OCI-LY7 (cell line): ENCODE measurements around the gene USP11. TPM values are rescaled to one million over a fixed set of nuclear protein-coding genes. Genes with fewer than 3 reads are reported as not detected.

Experiments used
- BruUV-seq: library from RNA; stranded (reverse); fragments of 400-500 nt; replicated peaks from 2 replicates; lab custom pipeline; 2021; lab: Mats Ljungman, UMichigan
- CTCF ChIA-PET: fragments of 300-600 bp; sonication (Branson Sonifier 250); formaldehyde crosslinking; loops from one replicate; lab custom pipeline; 2022; ENCODE audit warnings: antibody characterized with exemption; ENCODE audit not compliant: unreplicated experiment; lab: Charles Lee
- POLR2A ChIA-PET: fragments of 300-600 bp; sonication (Branson Sonifier 250); formaldehyde crosslinking; loops from one replicate; lab custom pipeline; 2022; ENCODE audit warnings: antibody characterized with exemption; lab: Charles Lee
- DNase-seq: peaks from one replicate; pipeline ENCODE4 v3.0.0-alpha.2; 2015; ENCODE audit warnings: low spot score
- H2AFZ ChIP-seq: fragments of 200-600 bp; sonication (generic), shearing (Covaris generic); 2 replicates; pipeline ENCODE4 v1.6.1; 2014; ENCODE audit warnings: mild to moderate bottlenecking, antibody characterized with exemption, low read length, moderate library complexity
- H3K27ac ChIP-seq: fragments of 200-600 bp; sonication (generic); 2 replicates; pipeline ENCODE4 v1.5.1; 2014; ENCODE audit warnings: mixed run types, low read depth, mild to moderate bottlenecking, moderate library complexity, low read length, inconsistent platforms; ENCODE audit not compliant: poor library complexity, severe bottlenecking
- H3K36me3 ChIP-seq: fragments of 200-600 bp; sonication (generic); 2 replicates; pipeline ENCODE4 v1.6.1; 2014; ENCODE audit warnings: mild to moderate bottlenecking, antibody characterized with exemption, low read length, moderate library complexity, mixed read lengths; ENCODE audit not compliant: insufficient read depth
- H3K4me1 ChIP-seq: fragments of 200-600 bp; sonication (generic); 2 replicates; pipeline ENCODE4 v1.5.1; 2014; ENCODE audit warnings: mild to moderate bottlenecking, low read length; ENCODE audit not compliant: insufficient read depth, poor library complexity, severe bottlenecking
- H3K4me2 ChIP-seq: fragments of 200-600 bp; sonication (generic); 2 replicates; pipeline ENCODE4 v1.6.1; 2014; ENCODE audit warnings: mild to moderate bottlenecking, low read length
- H3K4me3 ChIP-seq: fragments of 200-600 bp; sonication (generic); 2 replicates; pipeline ENCODE4 v1.5.1; 2014; ENCODE audit warnings: mild to moderate bottlenecking, low read depth, low read length; ENCODE audit not compliant: poor library complexity, severe bottlenecking
- H3K79me2 ChIP-seq: fragments of 200-600 bp; sonication (generic); 2 replicates; pipeline ENCODE4 v1.6.1; 2016; ENCODE audit warnings: low read depth, mild to moderate bottlenecking, low read length, moderate library complexity, mixed read lengths; ENCODE audit not compliant: insufficient read depth
- H3K9me2 ChIP-seq: fragments of 200-600 bp; sonication (generic); 2 replicates; pipeline ENCODE4 v1.6.1; 2016; ENCODE audit warnings: mild to moderate bottlenecking, low read length, mixed read lengths; ENCODE audit not compliant: insufficient read depth
- H3K9me3 ChIP-seq: fragments of 200-600 bp; sonication (generic); 2 replicates; pipeline ENCODE4 v1.6.1; 2014; ENCODE audit warnings: mild to moderate bottlenecking, mixed run types, low read length, mixed read lengths
- H4K20me1 ChIP-seq: fragments of 200-600 bp; sonication (generic); 2 replicates; pipeline ENCODE4 v1.6.1; 2014; ENCODE audit warnings: mild to moderate bottlenecking, antibody characterized with exemption, low read length, moderate library complexity, mixed read lengths; ENCODE audit not compliant: insufficient read depth
- EZH2phosphoT487 ChIP-seq: fragments of 200-600 bp; sonication (generic); IDR thresholded peaks from 2 replicates; pipeline ENCODE4 v1.6.1; 2018; ENCODE audit warnings: low read depth, borderline replicate concordance, mild to moderate bottlenecking, mixed run types, antibody characterized with exemption, low read length, moderate library complexity, mixed read lengths
- intact Hi-C: fragments of 100-400 bp; cut with micrococcal nuclease; formaldehyde crosslinking; loops from one replicate; pipeline ENCODE4 v1.10.0; 2022; ENCODE audit not compliant: unreplicated experiment
- total RNA-seq, 2 experiments: library from RNA; depleted of rRNA in 1 of 2; stranded (reverse); fragments of >200 nt in 1 of 2; shearing (Covaris generic) in 1 of 2; gene quantifications; 2 replicates each; pipeline ENCODE4 v1.2.3, GENCODE V29; 2014 to 2022
- TF ChIP-seq, protein P1 (sequence below): fragments of 200-600 bp; sonication (generic); conservative IDR thresholded peaks from 2 replicates; pipeline ENCODE4 v1.5.1; 2014; ENCODE audit warnings: mild to moderate bottlenecking, antibody characterized with exemption, low read length, moderate library complexity, mixed read lengths

Gene USP11
- total RNA-seq, 2 experiments from 2014 or later = 46.5 to 91.8 TPM

DNA sequence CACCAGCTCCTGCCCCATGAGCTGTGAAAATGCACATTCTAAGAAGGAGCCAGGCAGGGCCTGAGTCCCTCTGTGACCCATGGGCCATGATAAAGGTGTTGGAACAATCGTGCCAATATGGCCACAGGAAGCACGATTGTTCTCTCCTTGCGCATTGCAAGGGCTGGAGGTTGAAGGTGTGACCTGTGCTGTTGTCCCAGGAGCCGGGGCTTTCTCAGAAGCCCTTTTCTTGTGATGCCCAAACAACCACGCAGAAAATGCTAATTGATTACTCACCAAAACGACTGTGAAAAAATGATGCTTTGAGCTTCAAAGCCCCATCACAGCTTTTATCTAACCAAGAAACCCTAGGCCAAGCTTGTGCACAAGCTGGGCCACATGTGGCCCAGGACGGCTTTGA is 33.8 kb downstream of the USP11 start:
- intact Hi-C loops = no loop called here
- POLR2A ChIA-PET = interaction anchor here (0.7 kb wide), 1 partner anchor 128 kb away, joined by 3 read pairs; no protein-coding TSS in a partner anchor
- CTCF ChIA-PET = no interaction called here

DNA sequence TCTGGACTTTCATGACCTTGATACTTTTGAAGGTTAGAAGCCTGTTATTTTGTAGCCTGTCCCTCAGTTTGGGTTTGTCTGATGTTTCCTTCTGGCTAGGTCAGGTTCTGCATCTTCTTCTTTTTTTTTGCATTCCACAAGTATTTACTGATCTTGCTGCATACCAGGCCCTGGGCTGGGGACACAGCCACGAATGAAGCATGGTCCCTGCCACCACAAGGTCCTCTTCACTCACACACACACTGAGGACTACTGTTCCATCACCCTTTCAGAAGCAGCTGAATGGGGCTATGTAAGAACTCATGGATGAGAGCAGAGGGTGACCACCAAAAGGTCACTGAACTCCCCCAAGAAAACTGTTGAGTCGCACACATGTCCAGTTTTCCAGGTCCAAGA is 39.2 kb downstream of the USP11 start:
- no peak overlapping the region for H3K4me2 ChIP-seq
- no peak for TF ChIP-seq EZH2phosphoT487
- TF ChIP-seq, protein P1, sequence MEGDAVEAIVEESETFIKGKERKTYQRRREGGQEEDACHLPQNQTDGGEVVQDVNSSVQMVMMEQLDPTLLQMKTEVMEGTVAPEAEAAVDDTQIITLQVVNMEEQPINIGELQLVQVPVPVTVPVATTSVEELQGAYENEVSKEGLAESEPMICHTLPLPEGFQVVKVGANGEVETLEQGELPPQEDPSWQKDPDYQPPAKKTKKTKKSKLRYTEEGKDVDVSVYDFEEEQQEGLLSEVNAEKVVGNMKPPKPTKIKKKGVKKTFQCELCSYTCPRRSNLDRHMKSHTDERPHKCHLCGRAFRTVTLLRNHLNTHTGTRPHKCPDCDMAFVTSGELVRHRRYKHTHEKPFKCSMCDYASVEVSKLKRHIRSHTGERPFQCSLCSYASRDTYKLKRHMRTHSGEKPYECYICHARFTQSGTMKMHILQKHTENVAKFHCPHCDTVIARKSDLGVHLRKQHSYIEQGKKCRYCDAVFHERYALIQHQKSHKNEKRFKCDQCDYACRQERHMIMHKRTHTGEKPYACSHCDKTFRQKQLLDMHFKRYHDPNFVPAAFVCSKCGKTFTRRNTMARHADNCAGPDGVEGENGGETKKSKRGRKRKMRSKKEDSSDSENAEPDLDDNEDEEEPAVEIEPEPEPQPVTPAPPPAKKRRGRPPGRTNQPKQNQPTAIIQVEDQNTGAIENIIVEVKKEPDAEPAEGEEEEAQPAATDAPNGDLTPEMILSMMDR = no peak
- POLR2A ChIA-PET = no interaction called here
- CTCF ChIA-PET = no interaction called here
- no peaks in the 10 kb centered on the region for H3K79me2 ChIP-seq
- H3K4me3 ChIP-seq = no peak overlapping the region
- no peaks in the 10 kb centered on the region for H4K20me1 ChIP-seq
- no TSS peak for BruUV-seq
- DNase-seq = no peak
- no peak overlapping the region for H2AFZ ChIP-seq
- no peaks in the 10 kb centered on the region for H3K9me2 ChIP-seq
- H3K36me3 ChIP-seq = no peaks in the 10 kb centered on the region
- no peak overlapping the region for H3K27ac ChIP-seq
- H3K9me3 ChIP-seq = no peaks in the 10 kb centered on the region
- intact Hi-C loops = no loop called here
- H3K4me1 ChIP-seq = no peaks in the 10 kb centered on the region

More for the DNA sequence above, 33.8 kb downstream of the USP11 start:
- no peak for DNase-seq
- Histone ChIP-seq H3K4me2 (no peak overlapping the region), H3K79me2 (no peaks in the 10 kb centered on the region), H4K20me1 (no peaks in the 10 kb centered on the region), H3K9me2 (no peaks in the 10 kb centered on the region), H2AFZ (no peak overlapping the region), H3K4me1 (no peaks in the 10 kb centered on the region), H3K27ac (no peak overlapping the region), H3K4me3 (no peak overlapping the region), H3K36me3 (no peaks in the 10 kb centered on the region), H3K9me3 (no peaks in the 10 kb centered on the region)
- BruUV-seq = no TSS peak
- TF ChIP-seq, protein P1 = no peak
- no peak for TF ChIP-seq EZH2phosphoT487

DNA sequence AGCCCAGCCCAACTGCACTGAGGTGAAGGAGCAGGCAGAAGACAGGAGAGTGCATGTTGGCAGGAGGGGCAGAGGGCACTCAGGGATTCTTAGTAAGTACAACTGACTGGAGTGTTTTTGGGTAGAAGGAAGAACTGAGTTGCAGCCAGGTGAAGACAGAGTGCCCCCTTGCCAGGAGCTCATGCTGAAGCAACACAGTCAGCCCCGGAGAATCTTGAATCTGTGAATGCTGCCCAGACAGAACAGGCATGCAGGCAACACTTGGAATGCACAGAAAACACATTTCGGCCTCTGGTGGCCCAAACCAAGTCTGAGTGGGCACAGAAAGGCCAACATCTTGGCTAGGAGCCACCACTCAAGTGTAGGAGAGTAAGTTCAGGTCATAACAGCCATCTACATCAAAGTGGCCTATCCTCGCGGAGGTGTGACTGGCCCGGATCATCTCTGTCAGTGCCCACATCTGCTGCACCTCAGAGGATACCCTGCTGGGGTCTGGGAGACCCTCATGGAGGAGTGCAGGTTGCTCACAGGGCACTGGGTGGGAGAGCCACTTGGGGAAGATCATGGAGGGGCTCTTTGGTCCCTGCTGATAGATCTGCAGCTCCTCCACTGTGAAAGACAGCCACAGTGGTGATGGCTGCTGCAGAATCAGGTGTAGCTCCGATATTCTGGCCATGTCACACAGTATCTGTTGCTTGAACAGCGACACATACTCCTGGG is 40.4 kb downstream of the USP11 start:
- POLR2A ChIA-PET = no interaction called here
- no peaks in the 10 kb centered on the region for H3K9me2 ChIP-seq
- DNase-seq = no peak

More for the DNA sequence above, 40.4 kb downstream of the USP11 start:
- H3K36me3 ChIP-seq = no peaks in the 10 kb centered on the region
- H3K4me3 ChIP-seq = no peak overlapping the region
- H3K4me1 ChIP-seq = no peaks in the 10 kb centered on the region
- H3K27ac ChIP-seq = no peak overlapping the region
- BruUV-seq = no TSS peak
- H3K9me3 ChIP-seq = no peaks in the 10 kb centered on the region
- intact Hi-C loops = no loop called here
- CTCF ChIA-PET = no interaction called here
- no peak overlapping the region for H2AFZ ChIP-seq
- no peaks in the 10 kb centered on the region for H3K79me2 ChIP-seq
- no peaks in the 10 kb centered on the region for H4K20me1 ChIP-seq
- no peak for TF ChIP-seq EZH2phosphoT487
- TF ChIP-seq, protein P1 = no peak
- H3K4me2 ChIP-seq = no peak overlapping the region
